HCT116 (cell line): ENCODE results near the gene EVL. TPM values are rescaled to one million over a fixed set of nuclear protein-coding genes. Genes with fewer than 3 reads are reported as not detected.

ENCODE experiments used
- ATAC-seq: fragments of 200-7000 bp; cut with Tn5 transposase; 2 replicates; pipeline ENCODE4 v1.9.1; 2020; ENCODE audit warnings: mild to moderate bottlenecking, moderate library complexity
- BruUV-seq: library from RNA; stranded (reverse); fragments of 400-500 nt; replicated peaks from 2 replicates; lab custom pipeline; 2021; lab: Mats Ljungman, UMichigan
- CTCF ChIA-PET: fragments of 300-600 bp; sonication (Branson Sonifier 250); formaldehyde crosslinking; loops from one replicate; lab custom pipeline; 2021; ENCODE audit warnings: antibody characterized with exemption; lab: Charles Lee
- POLR2A ChIA-PET: fragments of 300-600, 350-600 bp; sonication (Branson Sonifier 250); formaldehyde crosslinking; loops from one replicate; lab custom pipeline; 2021; ENCODE audit warnings: antibody characterized with exemption; lab: Charles Lee
- RAD21 ChIA-PET, 2 experiments: fragments of 300-600 bp; sonication (Branson Sonifier 250); formaldehyde crosslinking; loops; one replicate each; lab custom pipeline; 2023; ENCODE audit warnings: low total read pairs in 2 of 2; ENCODE audit not compliant: uncharacterized antibody in 2 of 2, unreplicated experiment in 2 of 2, low non-redundant PET in 1 of 2; lab: Charles Lee
- DNase-seq: peaks from one replicate; pipeline ENCODE4 v3.0.0-alpha.2; 2010; ENCODE audit warnings: low read depth, low spot score
- H2AFZ ChIP-seq: fragments of 200-600 bp; shearing (Covaris generic), sonication (generic); 2 replicates; pipeline ENCODE4 v1.6.1; 2017; ENCODE audit warnings: low read depth, mixed run types, mixed read lengths, antibody characterized with exemption, low read length; ENCODE audit not compliant: poor library complexity, severe bottlenecking
- H3K27ac ChIP-seq: 2 replicates; pipeline ENCODE4 v1.5.1; 2012; ENCODE audit warnings: low read depth, low read length
- H3K27me3 ChIP-seq: fragments of 200-600 bp; sonication (generic); 2 replicates; pipeline ENCODE4 v1.6.1; 2016; ENCODE audit warnings: mixed run types, low read length, mixed read lengths; ENCODE audit not compliant: insufficient read depth
- H3K36me3 ChIP-seq, 2 experiments: fragments of 200-500 bp in 1 of 2; fragments of 200-600 bp in 1 of 2; sonication (Bioruptor generic) in 1 of 2; sonication (generic) in 1 of 2; 2 replicates each; pipeline versions ENCODE4 v1.5.1 to v1.6.1; 2014 to 2016; ENCODE audit warnings: low read length in 2 of 2, inconsistent platforms in 1 of 2, mixed read lengths in 1 of 2, mixed run types in 1 of 2; ENCODE audit not compliant: insufficient read depth in 2 of 2, control insufficient read depth in 1 of 2
- H3K4me1 ChIP-seq, 2 experiments: fragments of 200-600 bp in 1 of 2; sonication (generic) in 1 of 2; 2 replicates each; pipeline versions ENCODE4 v1.5.1 to v1.6.1; 2012 to 2017; ENCODE audit warnings: low read length in 2 of 2, inconsistent platforms in 1 of 2, mild to moderate bottlenecking in 1 of 2, mixed read lengths in 1 of 2, mixed run types in 1 of 2, moderate library complexity in 1 of 2; ENCODE audit not compliant: insufficient read depth in 2 of 2, control insufficient read depth in 1 of 2
- H3K4me2 ChIP-seq: fragments of 200-600 bp; sonication (generic); 2 replicates; pipeline ENCODE4 v1.6.1; 2017; ENCODE audit warnings: mixed run types, low read length, mixed read lengths
- H3K4me3 ChIP-seq, 2 experiments: fragments of 200-600 bp in 1 of 2; sonication (generic) in 1 of 2; replicated peaks in 1 of 2; 2 replicates each; pipeline ENCODE4 v1.5.1; 2011 to 2016; ENCODE audit warnings: low read length in 2 of 2, control low read depth in 1 of 2, low read depth in 1 of 2, mild to moderate bottlenecking in 1 of 2, mixed read lengths in 1 of 2, mixed run types in 1 of 2
- H3K79me2 ChIP-seq: fragments of 200-600 bp; sonication (generic); 2 replicates; pipeline ENCODE4 v1.6.1; 2017; ENCODE audit warnings: mild to moderate bottlenecking, mixed run types, low read length, moderate library complexity, mixed read lengths; ENCODE audit not compliant: insufficient read depth
- H3K9ac ChIP-seq: fragments of 200-600 bp; sonication (generic); 2 replicates; pipeline ENCODE4 v1.6.1; 2016; ENCODE audit warnings: low read length, mixed read lengths
- H3K9me2 ChIP-seq: fragments of 200-600 bp; sonication (generic), shearing (Covaris generic); 2 replicates; pipeline ENCODE4 v1.6.1; 2017; ENCODE audit warnings: mixed run types, mild to moderate bottlenecking, moderate library complexity; ENCODE audit not compliant: insufficient read depth
- H3K9me3 ChIP-seq, 2 experiments: fragments of 200-500 bp in 1 of 2; fragments of 200-600 bp in 1 of 2; sonication (Bioruptor generic) in 1 of 2; sonication (generic) in 1 of 2; 2 replicates each; pipeline ENCODE4 v1.6.1; 2014 to 2017; ENCODE audit warnings: low read length in 2 of 2, mixed read lengths in 2 of 2, inconsistent platforms in 1 of 2, low read depth in 1 of 2, mild to moderate bottlenecking in 1 of 2, mixed run types in 1 of 2, moderate library complexity in 1 of 2; ENCODE audit not compliant: control insufficient read depth in 1 of 2, insufficient read depth in 1 of 2
- H4K20me1 ChIP-seq: fragments of 200-600 bp; sonication (generic), shearing (Covaris generic); 2 replicates; pipeline ENCODE4 v1.6.1; 2017; ENCODE audit warnings: mixed run types, mild to moderate bottlenecking, moderate library complexity; ENCODE audit not compliant: insufficient read depth
- ATF3 ChIP-seq: IDR thresholded peaks from 2 replicates; pipeline ENCODE4 v1.6.1; 2012
- CBX3 ChIP-seq: IDR thresholded peaks from 2 replicates; pipeline ENCODE4 v1.6.1; 2012; ENCODE audit warnings: low read depth
- CTCF ChIP-seq, 3 experiments: fragments of 200-600 bp in 1 of 3; sonication (generic) in 1 of 3; IDR thresholded peaks in 2 of 3; conservative IDR thresholded peaks in 1 of 3; 2 replicates each; pipeline ENCODE4 v1.5.1; 2012 to 2017; ENCODE audit warnings: low read depth in 2 of 3, low read length in 2 of 3, antibody characterized with exemption in 1 of 3, borderline replicate concordance in 1 of 3, control low read depth in 1 of 3, mild to moderate bottlenecking in 1 of 3, mixed read lengths in 1 of 3, mixed run types in 1 of 3, moderate library complexity in 1 of 3; ENCODE audit not compliant: insufficient read depth in 1 of 3
- ELF1 ChIP-seq: IDR thresholded peaks from 2 replicates; pipeline ENCODE4 v1.6.1; 2012; ENCODE audit warnings: low read depth, borderline replicate concordance
- EZH2 ChIP-seq: fragments of 200-600 bp; sonication (generic); IDR thresholded peaks from 2 replicates; pipeline ENCODE4 v1.6.1; 2017; ENCODE audit warnings: antibody characterized with exemption, mixed run types
- EZH2phosphoT487 ChIP-seq: fragments of 200-600 bp; IDR thresholded peaks from 2 replicates; pipeline ENCODE4 v1.6.1; 2018; ENCODE audit warnings: antibody characterized with exemption, borderline replicate concordance
- FOSL1 ChIP-seq: IDR thresholded peaks from 2 replicates; pipeline ENCODE4 v1.6.1; 2012; ENCODE audit warnings: low read depth
- POLR2A ChIP-seq: IDR thresholded peaks from 2 replicates; pipeline ENCODE4 v1.7.0; 2011; ENCODE audit warnings: borderline replicate concordance; ENCODE audit not compliant: insufficient read depth, insufficient read length; ENCODE audit errors: extremely low read depth
- RAD21 ChIP-seq: IDR thresholded peaks from 2 replicates; pipeline ENCODE4 v1.6.1; 2012; ENCODE audit warnings: low read depth, mild to moderate bottlenecking
- SIN3A ChIP-seq: IDR thresholded peaks from 2 replicates; pipeline ENCODE4 v1.6.1; 2012; ENCODE audit warnings: low read depth
- ZNF274 ChIP-seq: fragments of 200-500 bp; sonication (Bioruptor generic); IDR thresholded peaks from 2 replicates; pipeline ENCODE4 v1.6.1; 2014; ENCODE audit warnings: mild to moderate bottlenecking, low read depth, low read length, inconsistent platforms
- intact Hi-C: fragments of 100-400 bp; cut with micrococcal nuclease; formaldehyde crosslinking; loops from 2 replicates; pipeline ENCODE4 v1.10.0; 2022
- total RNA-seq: library from RNA; stranded (reverse); gene quantifications from one replicate; pipeline ENCODE4 v1.2.1, GENCODE V29; 2021; ENCODE audit not compliant: unreplicated experiment

EVL gene
- total RNA-seq, 1 experiment from 2014 or later: 19.9 TPM

- TF ChIP-seq EZH2: no peak
- TF ChIP-seq ATF3: no peak
These were observed 32.9 kb downstream of the EVL start (continued) for GRCh38 chr14:100098171-100098570.

- POLR2A ChIA-PET: no interaction called here
- RAD21 ChIA-PET: no interaction called here
- no peak for ATAC-seq
- no TSS peak for BruUV-seq
- CTCF ChIA-PET: interaction anchor here (0.7 to 1.7 kb wide), 2 partner anchors 8 to 55 kb away, joined by 3 to 10 read pairs; no protein-coding TSS in a partner anchor
- Histone ChIP-seq H3K9me2 (no peaks in the 10 kb centered on the region), H3K36me3 (no peaks in the 10 kb centered on the region), H2AFZ (no peak overlapping the region), H3K9me3 (no peaks in the 10 kb centered on the region), H3K79me2 (no peaks in the 10 kb centered on the region), H3K4me3 (no peak overlapping the region), H3K9ac (no peak overlapping the region), H4K20me1 (no peaks in the 10 kb centered on the region), H3K4me1 (no peaks in the 10 kb centered on the region), H3K4me2 (no peak overlapping the region), H3K27ac (no peak overlapping the region), H3K27me3 (no peaks in the 10 kb centered on the region)
- no peak for DNase-seq
- TF ChIP-seq ELF1 (no peak), ZNF274 (no peak), RAD21 (no peak), POLR2A (no peak), FOSL1 (no peak), CTCF (IDR thresholded peaks at IDR 0.05 in 2 of 3, conservative IDR thresholded peaks at IDR 0.05 in 1 of 3; ENCODE audit: borderline replicate concordance in 1 of 3, insufficient read depth in 1 of 3, low read depth in 2 of 3, low read length in 2 of 3) (no peak), SIN3A (no peak), CBX3 (no peak), EZH2phosphoT487 (no peak)
- intact Hi-C loops: no loop called here
These were observed 34.9 kb downstream of the EVL start for GRCh38 chr14:100100032-100100703.
